HEK293 (cell line): ENCODE results near the gene PTPN18.

Source experiments
- ELK4 ChIP-seq: IDR thresholded peaks from 2 replicates; pipeline ENCODE4 v1.6.1; 2011; ENCODE audit warnings: mild to moderate bottlenecking, low read depth, low read length, borderline replicate concordance
- INSM2 ChIP-seq: fragments of 450-650 bp; formaldehyde crosslinking; IDR thresholded peaks from 2 replicates; pipeline ENCODE4 v1.5.1; 2016; ENCODE audit warnings: missing biosample characterization, missing genetic modification characterization
- KLF16 ChIP-seq: fragments of 450-650 bp; formaldehyde crosslinking; IDR thresholded peaks from 2 replicates; pipeline ENCODE4 v1.5.1; 2017; ENCODE audit warnings: missing biosample characterization, missing genetic modification characterization
- OVOL3 ChIP-seq: fragments of 450-650 bp; formaldehyde crosslinking; IDR thresholded peaks from 2 replicates; pipeline ENCODE4 v1.5.1; 2016; ENCODE audit warnings: missing biosample characterization, missing genetic modification characterization
- PATZ1 ChIP-seq: fragments of 450-650 bp; formaldehyde crosslinking; IDR thresholded peaks from 2 replicates; pipeline ENCODE4 v1.5.1; 2016; ENCODE audit warnings: missing biosample characterization, missing genetic modification characterization
- PRDM10 ChIP-seq: fragments of 450-650 bp; formaldehyde crosslinking; IDR thresholded peaks from 2 replicates; pipeline ENCODE4 v1.5.1; 2016; ENCODE audit warnings: missing biosample characterization, missing genetic modification characterization
- ZBTB49 ChIP-seq: fragments of 450-650 bp; formaldehyde crosslinking; IDR thresholded peaks from 2 replicates; pipeline ENCODE4 v1.5.1; 2016; ENCODE audit warnings: missing biosample characterization, missing genetic modification characterization, low read depth
- ZFP41 ChIP-seq: fragments of 450-650 bp; formaldehyde crosslinking; IDR thresholded peaks from 2 replicates; pipeline ENCODE4 v1.5.1; 2016; ENCODE audit warnings: missing biosample characterization, missing genetic modification characterization, borderline replicate concordance
- ZNF18 ChIP-seq: fragments of 450-650 bp; formaldehyde crosslinking; IDR thresholded peaks from 2 replicates; pipeline ENCODE4 v1.5.1; 2016; ENCODE audit warnings: missing biosample characterization, missing genetic modification characterization
- ZNF202 ChIP-seq: fragments of 450-650 bp; formaldehyde crosslinking; IDR thresholded peaks from 2 replicates; pipeline ENCODE4 v1.5.1; 2016; ENCODE audit warnings: missing biosample characterization, missing genetic modification characterization, borderline replicate concordance
- ZNF239 ChIP-seq: fragments of 450-650 bp; formaldehyde crosslinking; IDR thresholded peaks from 2 replicates; pipeline ENCODE4 v1.5.1; 2016; ENCODE audit warnings: missing biosample characterization, missing genetic modification characterization
- ZNF350 ChIP-seq: fragments of 450-650 bp; formaldehyde crosslinking; IDR thresholded peaks from 2 replicates; pipeline ENCODE4 v1.5.0; 2017; ENCODE audit warnings: missing biosample characterization, mild to moderate bottlenecking, missing genetic modification characterization
- ZNF398 ChIP-seq: fragments of 450-650 bp; formaldehyde crosslinking; IDR thresholded peaks from 2 replicates; pipeline ENCODE4 v1.5.1; 2017; ENCODE audit warnings: missing biosample characterization, missing genetic modification characterization
- ZNF426 ChIP-seq: fragments of 450-650 bp; formaldehyde crosslinking; IDR thresholded peaks from 2 replicates; pipeline ENCODE4 v1.5.1; 2017; ENCODE audit warnings: missing biosample characterization, missing genetic modification characterization, mild to moderate bottlenecking, inconsistent platforms, moderate library complexity
- ZNF639 ChIP-seq: fragments of 450-650 bp; formaldehyde crosslinking; IDR thresholded peaks from 2 replicates; pipeline ENCODE4 v1.5.1; 2016; ENCODE audit warnings: missing biosample characterization, missing genetic modification characterization
- ZNF658 ChIP-seq: fragments of 450-650 bp; formaldehyde crosslinking; IDR thresholded peaks from 2 replicates; pipeline ENCODE4; 2016; ENCODE audit warnings: missing biosample characterization, missing genetic modification characterization
- ZNF76 ChIP-seq: fragments of 450-650 bp; formaldehyde crosslinking; IDR thresholded peaks from 2 replicates; pipeline ENCODE4; 2016; ENCODE audit warnings: low read depth, missing biosample characterization, missing genetic modification characterization, borderline replicate concordance
- ZNF791 ChIP-seq: fragments of 450-650 bp; formaldehyde crosslinking; IDR thresholded peaks from 2 replicates; pipeline ENCODE4 v1.5.1; 2016; ENCODE audit warnings: missing biosample characterization, missing genetic modification characterization

PTPN18 gene

GRCh38 chr2:130372055-130372832 is 16.4 kb downstream of the PTPN18 start (continued):
- TF ChIP-seq ZNF398 (tag by site-specific recombination) (no peak), ZNF791 (tag by site-specific recombination) (no peak), ZNF426 (tag by site-specific recombination) (no peak), ZNF76 (peak; percentile 84), ZNF239 (tag by site-specific recombination) (no peak), ZNF658 (tag by site-specific recombination) (no peak), PRDM10 (tag by site-specific recombination) (peak; percentile 84), KLF16 (tag by site-specific recombination) (no peak; the same call in 1 of the 2 replicates), ZNF639 (tag by site-specific recombination) (no peak), ZNF350 (tag by site-specific recombination) (no peak), ZBTB49 (tag by site-specific recombination) (no peak), INSM2 (no peak), ZNF202 (tag by site-specific recombination) (no peak), ELK4 (no peak), ZNF18 (tag by site-specific recombination) (no peak), OVOL3 (tag by site-specific recombination) (no peak), ZFP41 (no peak), PATZ1 (0 out of 2 replicates have a peak, but pooled peaks have one; percentile 39)
